SIG-M5 treated with dmso at 0.1 percent for 504 hours (cell line): ENCODE measurements around the gene ATP5F1C.
A peak's percentile ranks its signal among the peaks of the same experiment; 100 is the strongest.
"Not testable (repeated sequence)": the region's sequence is repeated elsewhere in the genome, so short reads cannot be mapped to it uniquely, and the experiment has no call there.

Experiments
- DNase-seq: peaks from one replicate; lab custom pipeline; 2025; ENCODE audit not compliant: unreplicated experiment; lab: John Stamatoyannopoulos, UW

Gene ATP5F1C

GRCh38 chr10:7792541-7792940, 4.6 kb downstream of the ATP5F1C start:
- DNase-seq, result no peak

GRCh38 chr10:7794251-7795026, 6.5 kb downstream of the ATP5F1C start:
- no peak for DNase-seq

GRCh38 chr10:7795605-7796004, 7.6 kb downstream of the ATP5F1C start:
- DNase-seq, result no peak

- no peak for DNase-seq
Measured at GRCh38 chr10:7797582-7797981, 9.6 kb downstream of the ATP5F1C start.

- DNase-seq, result no peak
Measured at GRCh38 chr10:7802606-7803005, 14.6 kb downstream of the ATP5F1C start.

- no peak for DNase-seq
Measured at GRCh38 chr10:7804216-7804615, 16.2 kb downstream of the ATP5F1C start.

GRCh38 chr10:7804741-7805140, 16.8 kb downstream of the ATP5F1C start:
- no peak for DNase-seq

GRCh38 chr10:7808686-7809267, 20.8 kb downstream of the ATP5F1C start:
- no peak for DNase-seq

- DNase-seq, result no peak
Measured at GRCh38 chr10:7810443-7810842, 22.5 kb downstream of the ATP5F1C start.

GRCh38 chr10:7811000-7811399, 23.0 kb downstream of the ATP5F1C start:
- no peak for DNase-seq

- DNase-seq, result not testable (repeated sequence)
Measured at GRCh38 chr10:7811743-7812142, 23.8 kb downstream of the ATP5F1C start.

- no peak for DNase-seq
Measured at GRCh38 chr10:7813481-7813880, 25.5 kb downstream of the ATP5F1C start.

- DNase-seq, result no peak
Measured at GRCh38 chr10:7817576-7817975, 29.6 kb downstream of the ATP5F1C start.

- DNase-seq, result no peak
Measured at GRCh38 chr10:7817984-7818294, 30.0 kb downstream of the ATP5F1C start.

GRCh38 chr10:7818295-7819120, 30.5 kb downstream of the ATP5F1C start, which contains the start of gene TAF3:
Gene TAF3 (plus strand): TSS chr10:7818505. CDS start chr10:7818710, 205 bp downstream.
- peak; percentile 79 for DNase-seq

- peak; percentile 68 for DNase-seq
Measured at GRCh38 chr10:7819121-7819460, 31.1 kb downstream of the ATP5F1C start.

GRCh38 chr10:7824251-7824650, 36.3 kb downstream of the ATP5F1C start:
- no peak for DNase-seq

- DNase-seq, result no peak
Measured at GRCh38 chr10:7826971-7827370, 39.0 kb downstream of the ATP5F1C start.

- no peak for DNase-seq
Measured at GRCh38 chr10:7829289-7829834, 41.4 kb downstream of the ATP5F1C start.

- no peak for DNase-seq
Measured at GRCh38 chr10:7832060-7832459, 44.1 kb downstream of the ATP5F1C start.

- DNase-seq, result no peak
Measured at GRCh38 chr10:7833210-7833609, 45.2 kb downstream of the ATP5F1C start.

- DNase-seq, result no peak
Measured at GRCh38 chr10:7834262-7834661, 46.3 kb downstream of the ATP5F1C start.
